Measurements from ENCODE around the gene FIBP.

- TF ChIP-seq CTCF (IDR thresholded peaks at IDR 0.05; ENCODE audit: borderline replicate concordance, extremely low read depth, low read length, poor library complexity, severe bottlenecking) (peak; percentile 46), EZH2 (IDR thresholded peaks at IDR 0.05; ENCODE audit: borderline replicate concordance, low read depth, low read length, severe bottlenecking) (no peak)
These were observed 23.7 kb upstream of the FIBP start for GRCh38 chr11:65911682-65912568.
